ENCODE measurements around the gene KRT71.
A peak's percentile ranks its signal among the peaks of the same experiment; 100 is the strongest.

The KRT71 gene

GRCh38 chr12:52573306-52573705 lies 20.4 kb upstream of the KRT71 start:
- TF ChIP-seq CTCF (IDR thresholded peaks at IDR 0.05; ENCODE audit: low read depth, low read length, missing control alignments), result no peak
- DNase-seq (ENCODE audit: low read depth), result no peak
- no peak overlapping the region for H3K4me3 ChIP-seq (ENCODE audit: low read depth, low read length)
- in situ Hi-C loops (cut with HindIII; ENCODE audit: low sequenced_read_pairs), result no loop called here

- no peak for TF ChIP-seq CTCF (IDR thresholded peaks at IDR 0.05; ENCODE audit: low read depth, low read length, missing control alignments)
- in situ Hi-C loops (cut with HindIII; ENCODE audit: low sequenced_read_pairs), result no loop called here
- H3K4me3 ChIP-seq (ENCODE audit: low read depth, low read length), result no peak overlapping the region
- no peak for DNase-seq (ENCODE audit: low read depth)
Observed at GRCh38 chr12:52570511-52570910, 17.6 kb upstream of the KRT71 start.

GRCh38 chr12:52568111-52568510 lies 15.2 kb upstream of the KRT71 start:
- H3K4me3 ChIP-seq (ENCODE audit: low read depth, low read length), result no peak overlapping the region
- DNase-seq (ENCODE audit: low read depth), result no peak

GRCh38 chr12:52566847-52567291 lies 13.9 kb upstream of the KRT71 start:
- in situ Hi-C loops (cut with HindIII; ENCODE audit: low sequenced_read_pairs), result no loop called here
- H3K4me3 ChIP-seq (ENCODE audit: low read depth, low read length), result no peak overlapping the region
- TF ChIP-seq CTCF (IDR thresholded peaks at IDR 0.05; ENCODE audit: low read depth, low read length, missing control alignments), result no peak
- no peak for DNase-seq (ENCODE audit: low read depth)

More at GRCh38 chr12:52568111-52568510, 15.2 kb upstream of the KRT71 start:
- in situ Hi-C loops (cut with HindIII; ENCODE audit: low sequenced_read_pairs), result no loop called here
- no peak for TF ChIP-seq CTCF (IDR thresholded peaks at IDR 0.05; ENCODE audit: low read depth, low read length, missing control alignments)

- in situ Hi-C loops (cut with HindIII; ENCODE audit: low sequenced_read_pairs), result no loop called here
- no peak overlapping the region for H3K4me3 ChIP-seq (ENCODE audit: low read depth, low read length)
- TF ChIP-seq CTCF (IDR thresholded peaks at IDR 0.05; ENCODE audit: low read depth, low read length, missing control alignments), result no peak
- DNase-seq (ENCODE audit: low read depth), result no peak
Observed at GRCh38 chr12:52564582-52564981, 11.6 kb upstream of the KRT71 start.

GRCh38 chr12:52561880-52562449 lies 9.0 kb upstream of the KRT71 start:
- no peak overlapping the region for H3K4me3 ChIP-seq (ENCODE audit: low read depth, low read length)
- in situ Hi-C loops (cut with HindIII; ENCODE audit: low sequenced_read_pairs), result no loop called here
- DNase-seq (ENCODE audit: low read depth), result no peak
- peak; percentile 16 for TF ChIP-seq CTCF (IDR thresholded peaks at IDR 0.05; ENCODE audit: low read depth, low read length, missing control alignments)
